COLO829 (cell line): ENCODE measurements around the gene SLC5A10.

Experiments used
- DNase-seq: peaks from one replicate; pipeline ENCODE4 v3.0.0; 2012; ENCODE audit warnings: low spot score

The SLC5A10 gene

GRCh38 chr17:18985475-18985874 is 33.5 kb downstream of the SLC5A10 start:
- DNase-seq = no peak

DNA sequence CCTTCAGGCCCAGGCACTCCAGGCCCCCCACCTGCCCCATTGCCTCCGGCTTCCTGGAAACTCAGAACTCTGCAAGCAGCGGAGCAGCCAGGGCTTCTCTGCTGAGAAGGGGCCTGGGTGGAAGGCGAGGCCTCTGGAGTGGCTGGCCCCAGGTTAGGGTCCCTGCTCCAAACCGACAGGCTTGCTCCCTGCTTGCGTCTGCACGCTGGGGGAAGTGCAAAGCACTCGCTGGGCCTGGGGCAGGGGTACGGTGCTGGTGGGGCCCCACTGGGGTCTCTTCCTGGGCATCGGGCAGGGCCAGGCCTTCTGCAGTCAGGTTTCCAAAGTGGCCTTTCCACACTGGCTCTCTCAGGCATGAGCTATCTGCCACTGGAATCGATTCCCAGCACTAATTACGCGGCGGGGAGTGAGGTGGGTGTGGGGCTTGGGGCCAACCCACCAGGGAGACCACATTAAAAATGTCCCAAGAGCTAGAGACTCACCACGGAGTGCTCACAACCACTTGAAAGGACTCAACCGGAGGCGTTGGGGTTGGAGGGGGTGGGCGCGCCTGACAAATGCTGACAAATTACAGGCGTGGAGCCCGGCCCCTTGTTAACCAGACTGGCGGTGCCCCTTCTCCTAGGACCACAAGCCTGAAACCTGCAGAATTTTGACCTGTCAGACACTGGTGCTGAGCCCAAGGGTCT is 34.7 kb downstream of the SLC5A10 start:
- DNase-seq = no peak

DNA sequence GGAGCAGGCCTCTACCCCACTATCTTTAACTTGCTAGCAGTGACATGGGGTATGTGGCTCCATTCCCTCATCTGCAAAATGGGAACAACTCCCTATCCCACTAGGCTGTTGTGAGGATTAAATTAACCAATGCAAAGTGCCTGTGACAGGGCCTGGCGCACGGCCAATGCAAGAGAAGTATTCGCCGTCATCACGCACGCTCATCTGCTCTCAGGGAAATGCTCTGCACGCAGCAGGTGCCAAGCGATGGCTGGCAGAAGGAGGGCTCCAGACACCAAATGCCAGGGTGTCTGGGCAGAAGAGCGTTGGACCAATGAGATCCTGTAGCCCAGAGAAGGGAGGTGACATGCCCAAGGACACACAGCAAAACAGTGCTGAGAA is 35.3 kb downstream of the SLC5A10 start:
- DNase-seq = no peak

DNA sequence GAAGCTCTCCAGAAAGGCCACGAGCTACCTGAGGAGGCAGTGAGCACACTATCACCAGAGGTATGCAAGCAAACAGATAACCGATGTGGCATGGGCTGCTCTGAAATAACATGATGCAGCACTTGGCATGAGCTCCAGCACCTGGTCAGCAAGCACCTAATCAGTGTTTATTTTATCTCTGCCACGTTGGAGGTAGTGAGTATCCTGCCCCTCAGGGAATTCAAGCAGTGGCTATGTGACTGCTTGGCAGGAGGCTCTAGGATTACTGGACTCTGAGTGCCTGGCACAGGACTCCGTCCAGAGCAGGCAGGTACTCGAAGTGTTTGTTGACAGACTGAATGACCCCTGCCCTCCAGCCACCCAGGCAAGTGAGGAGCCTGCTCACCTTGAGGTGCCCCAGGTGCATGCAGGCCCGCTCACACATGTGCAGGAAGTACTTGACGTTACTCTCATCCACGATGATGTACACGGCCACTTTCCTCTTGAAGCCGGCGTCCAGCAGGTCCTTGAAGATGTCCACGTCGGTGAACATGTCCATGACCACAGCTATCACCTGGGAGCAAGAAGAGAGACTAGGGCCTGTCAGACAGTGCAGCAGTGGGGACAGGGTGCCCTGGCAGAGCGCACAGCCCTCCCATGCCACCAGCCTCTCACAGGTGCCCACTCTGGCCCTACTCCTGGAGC is 36.0 kb downstream of the SLC5A10 start:
- no peak for DNase-seq

DNA sequence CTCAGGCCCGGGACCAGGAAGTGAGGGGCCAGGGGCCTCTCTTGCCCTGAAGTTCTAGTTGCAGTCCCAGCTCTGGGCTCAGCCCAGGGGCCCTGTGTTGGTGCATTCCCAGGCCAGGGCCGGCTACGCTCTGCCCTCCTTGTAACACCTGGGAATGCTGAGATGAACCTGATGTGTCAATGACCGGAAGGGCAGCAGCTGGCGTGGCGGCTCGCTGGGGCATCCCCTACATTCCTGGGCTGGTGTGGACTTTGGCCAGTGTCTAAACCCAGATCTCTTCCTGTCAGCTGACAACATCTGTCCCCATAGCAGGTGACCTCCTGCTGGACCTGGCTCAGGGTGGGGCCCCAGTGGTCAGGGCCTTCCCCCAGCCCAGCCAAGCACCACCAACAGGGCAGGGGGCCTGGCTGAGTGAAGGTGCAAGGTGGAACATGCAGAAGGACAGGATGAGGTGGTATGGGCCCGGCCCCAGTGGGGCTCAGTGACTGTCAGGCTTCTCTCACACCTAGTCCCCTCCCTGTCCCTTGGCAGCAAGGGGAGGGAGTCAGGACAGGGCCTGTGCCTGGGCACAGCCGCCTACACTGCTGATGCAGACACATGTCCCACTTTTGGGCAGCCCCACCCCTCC is 36.7 kb downstream of the SLC5A10 start:
- DNase-seq = no peak

GRCh38 chr17:18990331-18990730 is 38.4 kb downstream of the SLC5A10 start:
- no peak for DNase-seq

GRCh38 chr17:18991531-18992315 is 39.8 kb downstream of the SLC5A10 start:
- no peak for DNase-seq

- no peak for DNase-seq
These were observed 40.6 kb downstream of the SLC5A10 start for GRCh38 chr17:18992454-18993130.

- DNase-seq = no peak
These were observed 42.1 kb downstream of the SLC5A10 start for GRCh38 chr17:18993905-18994526.

- no peak for DNase-seq
These were observed 42.7 kb downstream of the SLC5A10 start for GRCh38 chr17:18994631-18995030.

GRCh38 chr17:18995220-18995619 is 43.3 kb downstream of the SLC5A10 start:
- no peak for DNase-seq

- no peak for DNase-seq
These were observed 44.5 kb downstream of the SLC5A10 start for GRCh38 chr17:18996458-18996857.

GRCh38 chr17:18997650-18998196 is 45.8 kb downstream of the SLC5A10 start:
- DNase-seq = no peak

DNA sequence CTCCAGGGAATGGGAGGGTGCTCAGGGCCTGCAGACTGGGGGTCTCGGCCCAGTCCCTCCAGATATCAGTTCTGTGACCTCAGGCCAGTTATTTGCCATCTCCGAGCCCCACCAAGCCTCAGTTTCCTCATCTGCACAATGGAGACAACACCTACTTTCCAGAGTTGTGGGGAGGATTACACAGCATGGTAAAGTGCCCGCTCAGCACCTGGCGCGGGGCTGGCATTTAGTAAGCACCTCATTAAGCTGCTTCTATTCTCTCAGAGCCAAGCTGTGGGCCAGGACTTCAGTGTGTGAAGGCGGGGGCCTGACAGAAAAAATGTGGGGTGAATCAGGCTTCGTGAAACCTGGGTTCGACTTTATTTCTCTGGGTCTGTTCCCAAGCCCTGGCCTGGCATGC is 47.4 kb downstream of the SLC5A10 start:
- DNase-seq = no peak

DNA sequence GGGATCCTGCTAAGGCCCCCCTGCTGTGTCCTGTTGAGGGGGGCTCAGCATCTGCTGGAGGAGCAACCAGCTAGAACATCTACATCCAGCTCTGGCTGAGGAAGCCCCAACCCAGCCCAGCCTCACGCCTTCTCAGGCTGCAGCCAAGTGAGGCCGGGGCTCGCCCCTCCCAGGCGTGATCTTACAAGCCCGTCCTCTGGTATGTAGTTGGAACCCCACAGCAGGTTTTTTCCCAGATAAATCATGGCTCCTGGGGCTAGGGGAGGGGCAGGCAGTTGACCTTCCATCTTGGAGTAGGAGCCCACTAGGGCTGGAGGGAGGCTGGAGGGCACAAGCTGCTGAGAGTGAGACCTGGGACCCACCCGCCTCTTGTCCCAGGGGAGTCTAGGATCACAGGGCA is 47.9 kb downstream of the SLC5A10 start:
- no peak for DNase-seq

DNA sequence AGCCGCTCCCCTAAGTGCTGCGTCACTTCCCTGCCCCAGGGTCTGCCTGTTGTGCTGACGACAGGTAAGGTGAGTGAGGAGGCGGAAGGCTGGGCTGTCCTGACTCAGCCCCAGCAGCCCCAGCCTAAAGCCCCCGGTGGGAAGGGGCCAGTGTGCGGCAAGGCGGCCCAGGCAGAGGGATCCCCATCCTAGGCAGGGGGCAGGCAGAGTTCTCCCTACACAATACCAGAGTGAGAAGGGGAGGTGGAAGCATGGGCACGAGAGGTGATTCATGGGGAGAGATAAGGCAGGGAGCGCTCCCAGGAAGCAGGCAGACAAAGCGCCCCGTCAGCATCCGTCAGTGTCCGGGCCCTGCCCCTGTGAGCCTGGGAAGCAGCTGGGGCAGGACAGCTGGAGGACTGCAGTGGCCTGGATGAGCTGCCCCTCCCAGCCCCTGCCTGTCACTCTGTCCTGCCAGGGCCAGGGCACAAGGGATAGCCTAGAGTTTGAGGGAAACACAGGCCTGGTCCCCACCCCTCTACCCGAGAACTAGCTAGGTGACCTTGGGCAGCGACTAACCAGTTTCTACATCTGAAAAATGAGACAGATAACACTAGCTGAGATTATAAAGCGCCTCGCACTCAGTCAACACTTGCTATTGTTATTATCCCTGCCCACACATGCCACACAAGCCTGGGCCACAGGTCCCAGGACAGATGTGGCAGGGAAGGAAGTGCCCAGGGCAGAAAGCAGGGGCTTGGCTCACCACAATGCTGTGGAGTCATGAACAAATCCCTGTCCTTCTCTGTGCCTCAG is 48.8 kb downstream of the SLC5A10 start:
- DNase-seq = no peak

GRCh38 chr17:19001907-19002590 is 50.1 kb downstream of the SLC5A10 start:
- no peak for DNase-seq

DNA sequence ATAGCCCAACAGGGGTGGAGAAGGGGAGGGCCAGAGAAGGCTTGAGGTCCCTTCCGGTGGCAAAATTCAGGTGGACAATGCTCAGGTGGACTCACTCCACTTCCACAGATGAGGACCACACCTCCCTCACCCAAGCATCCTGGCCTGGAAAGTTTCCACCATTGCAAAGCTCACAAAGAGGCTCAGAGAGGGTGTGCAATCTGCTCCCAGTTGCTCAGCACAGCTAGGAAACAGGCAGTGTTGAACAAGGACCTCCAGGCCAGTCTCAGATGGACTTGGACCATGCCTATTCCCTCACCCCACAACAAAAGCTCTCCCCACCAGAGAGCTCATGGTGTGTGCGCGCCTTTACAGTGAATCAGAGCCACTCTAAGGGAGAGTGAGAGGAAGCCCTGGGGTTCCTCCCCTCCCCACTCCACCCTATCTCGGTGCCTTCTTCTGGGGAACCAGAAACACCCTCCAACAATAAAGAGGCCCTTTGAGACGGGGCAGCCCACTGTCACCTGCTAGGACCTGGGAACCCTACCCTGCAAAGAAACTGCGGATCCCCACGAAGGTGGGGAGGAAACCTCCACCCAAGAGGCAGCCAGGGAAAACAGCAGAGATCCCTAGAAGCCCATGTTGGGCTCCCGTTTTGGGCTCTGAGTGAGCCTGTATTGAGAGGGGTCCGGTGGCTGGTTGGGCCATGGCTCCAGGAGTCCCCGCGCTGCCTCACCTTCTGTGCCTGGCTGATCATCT is 51.0 kb downstream of the SLC5A10 start:
- no peak for DNase-seq
